GM10248 (cell line): Measurements from ENCODE around the gene PSMG2.

Source experiments
- CTCF ChIA-PET: fragments of 300-600 bp; sonication (Branson Sonifier 250); formaldehyde crosslinking; extraction: SDS; loops from one replicate; lab custom pipeline; 2021; ENCODE audit warnings: antibody characterized with exemption; lab: Yijun Ruan, JAX
- POLR2A ChIA-PET: fragments of 350-650 bp; sonication (Branson Sonifier 250); formaldehyde crosslinking; extraction: SDS; loops from one replicate; lab custom pipeline; 2020; ENCODE audit warnings: antibody characterized with exemption; lab: Yijun Ruan, JAX
- DNase-seq: peaks from one replicate; pipeline ENCODE4 v3.0.0; 2012; ENCODE audit errors: extremely low spot score
- CTCF ChIP-seq: IDR thresholded peaks from 2 replicates; pipeline ENCODE4 v1.5.1; 2012; ENCODE audit warnings: mild to moderate bottlenecking, low read depth; ENCODE audit errors: extremely low read depth, missing control alignments, control extremely low read depth

The PSMG2 gene

DNA sequence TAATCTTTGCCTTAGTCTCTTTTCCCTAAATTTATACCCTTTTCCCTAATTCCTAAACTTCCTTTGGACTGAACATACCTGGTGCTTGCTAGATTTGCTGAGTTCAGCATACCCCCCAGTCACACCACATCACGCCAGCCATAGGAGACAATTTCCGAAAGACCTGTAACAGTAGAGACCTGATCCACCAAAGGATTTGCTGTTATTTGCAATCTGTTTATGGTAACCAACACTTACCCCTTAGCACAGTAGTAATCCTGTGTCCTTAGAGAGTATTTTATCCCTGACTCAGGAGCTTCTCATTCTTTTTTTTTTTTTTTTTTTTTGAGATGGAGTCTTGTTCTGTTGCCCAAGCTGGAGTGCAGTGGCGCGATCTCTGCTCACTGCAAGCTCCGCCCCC lies 8.6 kb downstream of the PSMG2 start:
- ChIA-PET CTCF (no interaction called here), POLR2A (no interaction called here)
- TF ChIP-seq CTCF = no peak
- DNase-seq = no peak

- POLR2A ChIA-PET = no interaction called here
- no peak for TF ChIP-seq CTCF
- DNase-seq = no peak
- CTCF ChIA-PET = interaction anchor here (0.6 to 7.7 kb wide), 7 partner anchors 11 to 438 kb away, joined by 3 to 100 read pairs (median 3); no protein-coding TSS in a partner anchor
Observed at GRCh38 chr18:12721495-12722275, 18.8 kb downstream of the PSMG2 start.

GRCh38 chr18:12722731-12723130 lies 19.9 kb downstream of the PSMG2 start:
- ChIA-PET CTCF (interaction anchor here (0.9 to 7.7 kb wide), 7 partner anchors 10 to 1364 kb away, joined by 3 to 100 read pairs (median 4); no protein-coding TSS in a partner anchor), POLR2A (no interaction called here)
- no peak for DNase-seq
- TF ChIP-seq CTCF = no peak

DNA sequence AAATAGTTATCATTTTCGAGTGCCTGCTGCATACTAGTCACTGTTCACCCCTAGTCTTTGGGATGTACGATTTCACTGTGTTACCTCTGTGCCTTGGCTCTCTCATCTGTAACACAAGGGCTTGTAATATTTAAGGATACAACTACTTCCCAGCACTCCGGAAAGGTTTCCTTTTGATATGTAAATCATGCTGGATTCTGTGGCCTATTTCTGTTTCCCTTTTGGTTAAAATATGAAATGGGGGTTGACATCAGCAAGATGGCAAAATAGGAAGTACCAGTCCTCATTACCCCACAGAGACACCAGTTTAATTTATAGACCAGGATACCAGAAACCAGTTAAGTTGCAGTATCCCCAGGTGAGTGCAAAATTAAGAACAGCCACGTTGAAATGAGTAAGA lies 23.5 kb downstream of the PSMG2 start:
- ChIA-PET CTCF (interaction anchor here (0.7 to 7.7 kb wide), 26 partner anchors 7 to 435 kb away, joined by 3 to 100 read pairs (median 4); partner anchors contain the start of gene PTPN2), POLR2A (no interaction called here)
- no peak for TF ChIP-seq CTCF
- no peak for DNase-seq

GRCh38 chr18:12726774-12727550 lies 24.1 kb downstream of the PSMG2 start:
- ChIA-PET POLR2A (no interaction called here), CTCF (interaction anchor here (0.7 to 7.7 kb wide), 28 partner anchors 8 to 434 kb away, joined by 3 to 100 read pairs (median 4); partner anchors contain the start of gene PTPN2)
- TF ChIP-seq CTCF = peak; percentile 83
- DNase-seq = peak; percentile 72

DNA sequence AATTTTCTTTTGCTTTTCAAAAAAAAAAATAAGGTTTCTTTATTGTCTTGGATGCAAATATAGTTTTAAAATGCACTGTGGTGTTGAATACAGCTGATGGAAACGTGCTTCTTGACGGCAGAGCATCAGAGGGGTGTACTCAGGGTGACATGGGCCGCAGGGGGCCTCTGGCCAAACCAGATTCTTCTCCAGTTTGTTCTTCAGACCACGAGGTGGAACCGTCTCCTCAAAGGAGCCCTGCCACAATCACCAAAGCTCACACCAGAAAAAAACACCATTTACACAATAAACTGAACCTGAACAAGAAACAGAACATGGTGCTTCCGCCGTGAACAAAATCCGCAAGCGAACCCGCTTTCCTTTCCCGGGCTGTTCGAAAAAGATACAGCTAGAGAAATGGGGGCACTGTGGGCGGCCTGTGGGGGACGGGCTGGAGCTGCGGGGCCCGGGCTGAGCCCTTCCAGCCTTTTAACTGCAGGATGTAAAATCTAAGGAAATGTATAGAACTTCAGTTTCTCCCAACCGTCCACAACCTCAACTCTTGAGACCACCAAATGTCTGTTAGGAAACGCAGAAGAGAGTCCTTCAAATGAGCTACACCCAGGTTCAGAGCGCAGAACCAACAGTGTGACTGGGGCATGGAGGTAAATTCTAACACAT lies 34.5 kb downstream of the PSMG2 start:
- TF ChIP-seq CTCF = no peak
- POLR2A ChIA-PET = no interaction called here
- DNase-seq = no peak
- CTCF ChIA-PET = interaction anchor here (0.8 to 2.4 kb wide), 6 partner anchors 10 to 197 kb away, joined by 4 to 11 read pairs (median 6); no protein-coding TSS in a partner anchor
